GM20000 (cell line): ENCODE measurements around the gene C6orf120.
A peak's percentile ranks its signal among the peaks of the same experiment; 100 is the strongest.

ENCODE experiments used
- DNase-seq: peaks from one replicate; pipeline ENCODE4 v3.0.0; 2012; ENCODE audit warnings: low spot score
- TF ChIP-seq, protein P1 (sequence below): IDR thresholded peaks from 2 replicates; pipeline ENCODE4 v1.5.1; 2012; ENCODE audit warnings: mild to moderate bottlenecking, control low read depth; ENCODE audit errors: extremely low read depth, missing control alignments

C6orf120 gene

DNA sequence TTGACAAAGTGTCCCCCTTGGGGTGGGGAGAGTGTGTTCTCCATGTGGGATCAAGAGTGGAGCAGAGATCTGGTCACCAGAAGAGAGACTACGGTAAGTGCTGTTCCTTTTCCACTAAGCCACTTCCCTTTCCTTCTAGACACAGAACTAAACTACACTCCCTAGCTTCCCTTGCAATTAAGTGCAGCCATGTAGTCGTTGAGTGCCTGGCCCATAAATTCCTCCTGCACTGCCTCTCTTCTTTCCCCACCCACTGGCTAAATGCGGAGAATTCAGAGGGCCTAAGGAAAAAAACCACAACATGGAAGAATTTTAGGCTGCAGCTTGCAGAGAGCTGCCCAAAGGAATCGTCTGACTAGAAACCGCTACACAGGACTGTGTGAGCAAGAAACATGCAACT, 1.6 kb upstream of the C6orf120 start:
- DNase-seq: no peak
- TF ChIP-seq, protein P1, sequence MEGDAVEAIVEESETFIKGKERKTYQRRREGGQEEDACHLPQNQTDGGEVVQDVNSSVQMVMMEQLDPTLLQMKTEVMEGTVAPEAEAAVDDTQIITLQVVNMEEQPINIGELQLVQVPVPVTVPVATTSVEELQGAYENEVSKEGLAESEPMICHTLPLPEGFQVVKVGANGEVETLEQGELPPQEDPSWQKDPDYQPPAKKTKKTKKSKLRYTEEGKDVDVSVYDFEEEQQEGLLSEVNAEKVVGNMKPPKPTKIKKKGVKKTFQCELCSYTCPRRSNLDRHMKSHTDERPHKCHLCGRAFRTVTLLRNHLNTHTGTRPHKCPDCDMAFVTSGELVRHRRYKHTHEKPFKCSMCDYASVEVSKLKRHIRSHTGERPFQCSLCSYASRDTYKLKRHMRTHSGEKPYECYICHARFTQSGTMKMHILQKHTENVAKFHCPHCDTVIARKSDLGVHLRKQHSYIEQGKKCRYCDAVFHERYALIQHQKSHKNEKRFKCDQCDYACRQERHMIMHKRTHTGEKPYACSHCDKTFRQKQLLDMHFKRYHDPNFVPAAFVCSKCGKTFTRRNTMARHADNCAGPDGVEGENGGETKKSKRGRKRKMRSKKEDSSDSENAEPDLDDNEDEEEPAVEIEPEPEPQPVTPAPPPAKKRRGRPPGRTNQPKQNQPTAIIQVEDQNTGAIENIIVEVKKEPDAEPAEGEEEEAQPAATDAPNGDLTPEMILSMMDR: no peak

DNA sequence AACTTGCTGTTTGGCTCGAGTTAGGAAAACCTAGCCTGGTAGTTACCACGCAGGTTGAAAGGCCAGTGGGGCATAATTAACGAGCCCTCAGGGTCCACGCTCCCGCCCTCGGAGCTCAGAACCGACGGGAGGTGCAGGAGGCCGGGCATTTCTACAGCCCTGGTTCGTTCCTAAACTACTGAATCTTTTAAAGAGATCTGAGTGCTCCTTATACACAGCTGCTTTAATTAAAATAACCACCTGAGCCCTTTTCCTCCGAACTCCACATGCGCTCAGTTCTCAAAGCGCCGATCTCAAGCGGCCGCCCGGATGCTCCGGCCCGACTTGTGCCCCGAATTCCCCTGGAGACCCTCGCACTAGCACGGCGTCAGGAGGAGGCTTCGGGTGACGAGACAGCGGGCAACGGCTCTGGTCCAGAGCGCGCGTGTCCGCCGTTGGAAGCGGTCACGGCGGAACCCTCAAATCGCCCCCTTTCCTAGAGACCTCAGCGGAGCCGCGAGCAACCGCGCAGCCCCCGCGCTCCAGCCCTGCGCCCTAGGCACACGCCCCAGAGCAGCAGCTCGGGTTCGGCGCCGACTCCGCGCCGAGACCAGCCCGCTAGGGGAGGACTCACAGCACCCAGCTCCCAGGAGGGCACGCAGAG, 494 bp upstream of the C6orf120 start:
- TF ChIP-seq, protein P1: no peak
- no peak for DNase-seq

DNA sequence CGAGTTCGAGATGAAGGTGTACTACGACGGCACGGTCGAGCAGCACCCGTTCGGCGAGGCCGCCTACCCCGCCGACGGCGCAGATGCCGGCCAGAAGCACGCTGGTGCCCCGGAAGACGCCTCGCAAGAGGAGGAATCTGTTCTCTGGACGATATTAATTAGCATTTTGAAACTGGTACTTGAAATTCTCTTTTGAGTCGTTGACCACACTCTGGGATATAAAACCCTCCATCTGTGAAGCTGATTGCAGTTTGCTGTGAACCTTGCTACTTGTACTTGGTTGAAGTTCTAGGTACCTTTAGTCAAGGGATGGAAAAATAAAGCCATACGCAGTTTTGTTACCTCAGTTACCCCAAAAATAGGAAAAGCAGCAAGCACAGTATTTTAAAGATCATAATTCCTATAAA, 917 bp downstream of the C6orf120 start:
- TF ChIP-seq, protein P1: no peak
- DNase-seq: peak; percentile 46

DNA sequence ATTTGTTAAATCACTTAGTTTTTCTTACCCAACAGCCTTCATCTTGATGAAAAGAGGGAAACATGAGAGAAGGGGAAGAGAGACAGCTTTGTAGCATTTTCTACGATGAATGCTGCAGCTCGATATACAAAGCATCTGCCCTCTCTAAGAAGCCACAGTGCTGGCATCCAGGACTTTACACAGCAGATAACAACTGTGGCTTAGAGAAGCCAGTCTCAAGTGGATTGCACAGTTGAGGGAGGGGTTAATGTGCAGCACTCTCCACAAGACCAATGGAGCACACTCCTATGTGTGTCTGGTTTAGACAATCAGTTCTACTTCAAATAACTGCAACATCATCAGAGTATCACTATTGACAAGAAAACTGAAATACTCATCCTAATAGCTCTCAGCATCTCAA, 5.8 kb downstream of the C6orf120 start:
- no peak for DNase-seq
- TF ChIP-seq, protein P1: no peak

DNA sequence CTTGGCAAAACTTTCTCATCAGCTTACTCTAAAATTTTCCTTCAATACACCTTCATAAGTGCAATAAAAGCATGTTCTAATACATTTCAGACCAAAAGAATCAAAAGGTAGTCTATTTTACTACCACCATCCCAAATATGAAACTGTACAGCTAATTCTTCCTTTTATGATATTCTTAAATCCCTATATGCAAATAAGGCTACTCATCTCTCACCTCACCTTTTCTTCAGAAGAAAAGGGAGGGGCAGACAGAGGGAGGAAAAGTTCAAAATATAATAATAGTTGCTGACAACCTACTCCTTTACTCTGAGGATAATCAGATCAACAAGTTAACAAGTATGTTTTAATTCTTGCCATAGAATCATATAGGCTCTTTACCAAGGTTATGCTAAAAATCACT, 7.4 kb downstream of the C6orf120 start:
- DNase-seq: no peak
- TF ChIP-seq, protein P1: no peak

DNA sequence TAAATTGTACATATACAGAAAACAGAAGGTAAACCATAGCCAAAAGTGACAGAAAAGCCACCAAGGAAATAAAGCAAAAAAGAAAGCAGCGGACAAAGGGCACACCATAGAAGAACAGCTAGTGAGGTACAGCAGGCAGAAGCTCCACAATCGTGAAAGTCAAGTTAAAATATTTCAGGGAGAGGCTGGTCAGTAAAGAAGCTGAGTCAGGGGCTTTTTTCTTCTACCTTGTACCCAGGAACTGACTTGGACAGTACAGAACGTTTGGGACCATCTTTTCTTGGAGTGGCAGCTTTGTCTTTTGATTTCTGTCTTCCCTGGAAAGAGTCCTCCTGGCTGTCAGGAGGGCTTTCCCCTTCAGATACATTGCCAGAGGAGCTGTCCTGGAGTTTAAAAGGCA, 8.1 kb downstream of the C6orf120 start:
- no peak for DNase-seq
- TF ChIP-seq, protein P1: no peak

DNA sequence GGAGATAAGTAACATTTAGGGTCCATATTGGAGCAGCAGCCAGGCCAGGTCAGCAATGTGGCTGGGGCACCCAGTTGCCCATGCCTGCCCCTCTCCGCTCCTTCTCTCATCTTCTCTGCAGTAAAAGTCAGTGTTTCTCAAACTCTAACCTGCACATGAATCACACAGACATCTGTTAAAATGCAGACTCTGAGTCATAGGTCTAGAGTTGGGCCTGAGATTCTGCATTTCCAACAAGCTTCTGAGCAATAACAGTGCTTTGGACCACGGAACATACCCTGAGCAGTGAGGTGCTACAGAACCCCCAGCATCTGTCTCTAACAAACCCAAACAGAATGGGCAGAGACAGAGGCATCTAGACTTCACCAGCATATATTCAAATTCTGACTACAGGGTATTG, 12.3 kb downstream of the C6orf120 start:
- TF ChIP-seq, protein P1: no peak
- DNase-seq: no peak
